Stimulated activated naive CD8-positive, alpha-beta T cell treated with anti-CD3 and anti-CD28 coated beads, Interleukin-15, Interleukin-2, amounts not matched to agents 100 U/mL and 50 U/mL, for 24 hours (primary cell): ENCODE measurements around the gene THRA.

ENCODE experiments used
- ATAC-seq: fragments of 150-1000 bp; cut with Tn5 transposase; one replicate; pipeline ENCODE4 v1.10.0; 2021
- DNase-seq: peaks from one replicate; pipeline ENCODE4 v3.0.0; 2021

The THRA gene

DNA sequence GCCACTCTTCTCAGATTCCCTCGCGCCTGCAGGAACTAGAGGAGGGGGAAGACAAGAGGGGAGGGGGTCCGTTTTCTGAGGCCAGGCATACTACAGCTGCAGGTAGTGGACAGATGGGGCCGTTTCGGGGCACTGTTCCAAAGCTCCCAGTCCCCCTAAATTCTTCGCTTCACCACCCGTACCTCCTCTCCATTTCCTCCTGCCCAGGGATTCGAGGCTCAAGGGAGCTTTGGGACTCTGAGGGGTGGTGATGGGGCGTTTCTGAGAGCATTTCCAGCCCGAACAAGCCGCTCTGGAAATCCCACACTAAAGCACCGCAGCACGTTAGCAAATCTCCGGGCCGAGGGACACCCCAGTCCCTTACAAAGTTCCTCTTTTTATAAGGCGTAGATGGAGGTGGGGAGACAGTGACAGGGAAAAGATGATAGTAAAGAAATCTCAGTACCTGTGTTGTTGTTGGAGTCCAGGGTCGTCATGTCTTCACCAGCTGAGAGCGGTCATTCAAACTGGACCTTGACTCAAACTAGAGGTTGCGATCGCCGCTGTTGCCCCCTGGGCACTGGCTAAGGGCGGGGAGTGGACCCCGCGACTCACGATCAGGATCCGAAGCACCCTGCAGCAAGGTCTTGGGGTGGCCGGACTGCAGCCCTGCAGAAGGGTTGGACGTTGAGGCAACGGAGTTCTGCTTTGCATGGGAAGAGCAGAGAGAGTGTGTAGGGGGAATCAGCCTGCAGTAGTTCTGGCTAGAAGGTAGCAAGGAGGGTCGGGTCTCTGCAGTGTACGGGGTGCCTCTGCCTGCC is 37.1 kb downstream of the THRA start:
- ATAC-seq (no peak), DNase-seq (no peak)

DNA sequence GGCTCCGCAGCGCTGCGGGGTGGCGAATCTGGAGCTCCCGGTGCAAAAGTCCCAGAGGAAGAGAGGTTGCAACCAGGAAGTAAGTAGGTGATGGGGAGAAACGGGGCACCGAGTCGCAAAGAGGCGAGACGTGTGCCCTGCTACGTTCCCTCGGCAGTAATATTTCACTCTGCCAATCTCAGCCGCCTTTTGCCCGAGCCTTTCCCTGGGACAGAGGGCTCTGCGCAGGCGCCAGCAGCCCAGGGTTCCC is 37.6 kb downstream of the THRA start, which contains the start of gene NR1D1:
TSS of gene NR1D1 (minus strand) at position 171 of the 250 bp plus-strand sequence. CDS start 495 bp downstream, outside the sequence.
- DNase-seq (no peak), ATAC-seq (no peak)

DNA sequence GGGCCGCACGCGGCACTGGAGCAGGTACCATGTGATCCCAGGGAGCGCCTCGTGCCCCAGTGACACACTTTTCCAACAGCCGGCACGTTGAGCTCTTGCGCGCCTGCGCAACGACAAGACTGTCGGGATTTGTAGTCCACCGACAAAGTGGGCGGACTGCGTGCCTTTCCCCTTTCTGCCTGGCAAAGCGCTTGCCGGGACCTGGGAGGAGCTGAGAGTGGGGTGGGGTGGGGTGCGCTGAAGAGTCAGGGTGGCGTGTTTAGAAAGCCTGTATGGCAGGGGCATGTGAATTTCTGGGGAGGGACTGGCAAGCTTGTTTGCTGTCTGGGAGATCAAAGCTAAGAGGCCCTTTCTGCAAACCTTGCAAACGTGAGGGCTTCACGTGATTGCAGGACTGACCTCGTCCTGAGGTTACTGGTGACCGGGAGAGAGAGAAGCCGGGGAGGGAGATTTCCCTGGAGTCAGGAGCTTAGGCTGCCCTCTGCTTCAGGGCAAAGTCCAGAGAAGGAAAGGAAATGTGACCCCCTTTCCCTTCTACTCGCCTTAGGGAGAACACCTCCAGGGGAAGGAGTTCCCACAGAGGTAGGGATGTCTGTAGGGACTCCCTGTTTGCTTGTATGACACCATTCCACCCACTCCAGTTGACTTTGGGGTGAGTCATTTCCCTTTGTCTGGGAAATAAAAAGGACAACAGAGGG is 38.1 kb downstream of the THRA start:
- peak; percentile 92 for DNase-seq
- ATAC-seq, result peak; percentile 48

DNA sequence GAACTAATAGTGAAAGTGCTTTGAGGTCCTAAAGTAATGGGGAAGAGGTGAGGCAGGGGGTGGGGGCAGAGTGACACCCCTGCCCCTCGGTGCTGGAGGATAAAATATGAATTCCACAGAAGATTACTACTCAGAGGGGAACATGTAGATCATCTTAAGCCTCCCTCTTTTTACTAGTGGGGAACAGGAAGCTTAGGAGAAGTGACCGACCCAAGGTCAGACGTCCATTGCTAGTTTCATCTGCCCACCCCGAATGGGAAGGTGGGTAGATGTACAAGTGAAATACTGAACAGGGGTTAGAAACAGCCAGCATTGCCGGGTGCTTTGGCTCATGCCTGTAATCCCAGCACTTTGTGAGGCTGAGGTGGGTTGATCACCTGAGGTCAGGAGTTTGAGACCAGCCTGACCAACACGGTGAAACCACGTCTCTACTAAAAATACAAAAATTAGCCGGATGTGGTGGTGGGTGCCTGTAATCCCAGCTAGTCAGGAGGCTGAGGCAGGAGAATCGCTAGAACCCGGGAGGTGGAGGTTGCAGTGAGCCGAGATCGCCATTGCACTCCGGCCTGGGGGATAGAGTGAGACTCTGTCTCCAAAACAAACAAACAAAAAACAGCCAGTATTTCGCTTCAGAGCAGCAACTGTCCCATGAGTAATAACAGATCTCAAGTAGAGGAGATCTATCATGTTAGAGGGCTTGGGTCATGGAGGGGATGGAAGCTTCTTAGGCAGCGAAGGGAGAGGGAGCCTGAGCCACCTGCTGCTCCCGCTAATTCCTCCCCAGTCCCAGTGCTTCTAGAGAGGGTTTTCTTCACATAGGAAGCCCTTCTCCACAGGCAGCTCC is 38.8 kb downstream of the THRA start:
- ATAC-seq (no peak), DNase-seq (no peak)

DNA sequence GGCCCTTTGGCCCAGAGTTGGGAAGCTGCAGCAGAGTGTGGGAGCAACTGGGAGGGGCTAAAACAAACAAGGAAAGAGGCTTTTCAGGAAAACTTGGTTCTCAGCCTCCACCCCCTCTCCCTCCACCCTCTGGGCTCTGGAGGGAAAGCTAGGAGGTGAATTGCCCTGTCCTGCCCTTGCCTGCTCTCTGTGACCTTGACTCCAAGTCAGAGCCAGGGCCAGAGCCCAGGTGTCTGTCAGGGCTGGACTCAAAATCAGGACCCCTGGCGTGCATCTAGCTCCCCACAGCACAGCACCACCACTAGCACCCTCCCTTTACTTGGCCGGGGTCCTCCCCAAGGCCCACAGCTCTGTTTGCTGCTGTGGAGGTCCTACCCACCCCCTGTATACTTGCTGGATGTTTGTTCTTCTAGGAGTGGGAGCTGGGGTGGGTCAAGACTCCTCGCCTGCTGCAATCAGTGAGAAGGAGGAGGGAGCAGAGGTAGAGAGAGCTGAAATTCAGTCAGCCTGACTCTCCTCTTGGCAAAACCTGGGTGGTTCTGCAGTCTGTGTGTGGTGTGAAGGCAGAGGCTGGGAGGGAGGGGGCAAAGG is 40.4 kb downstream of the THRA start:
- DNase-seq (no peak), ATAC-seq (no peak)

DNA sequence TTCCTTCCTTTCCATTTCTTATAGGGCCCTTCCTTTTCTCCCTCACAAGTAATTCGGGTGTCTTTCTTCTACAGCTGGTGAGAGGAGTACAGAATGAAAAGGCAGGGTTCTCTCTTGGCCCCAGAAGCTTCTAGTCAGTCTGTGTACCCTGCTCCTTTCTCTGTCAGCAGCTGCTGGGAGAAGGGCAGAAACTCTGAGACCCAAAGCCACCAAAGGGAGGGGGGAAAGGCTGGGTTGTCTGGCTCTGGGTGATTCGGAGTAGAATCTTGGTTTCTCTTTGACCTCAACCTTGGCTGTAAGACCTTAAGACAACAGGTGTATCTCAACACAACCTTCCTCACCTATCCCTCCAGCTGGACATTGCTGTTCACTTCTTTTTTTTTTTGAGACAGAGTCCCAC is 40.9 kb downstream of the THRA start:
- DNase-seq, result no peak
- ATAC-seq, result no peak

DNA sequence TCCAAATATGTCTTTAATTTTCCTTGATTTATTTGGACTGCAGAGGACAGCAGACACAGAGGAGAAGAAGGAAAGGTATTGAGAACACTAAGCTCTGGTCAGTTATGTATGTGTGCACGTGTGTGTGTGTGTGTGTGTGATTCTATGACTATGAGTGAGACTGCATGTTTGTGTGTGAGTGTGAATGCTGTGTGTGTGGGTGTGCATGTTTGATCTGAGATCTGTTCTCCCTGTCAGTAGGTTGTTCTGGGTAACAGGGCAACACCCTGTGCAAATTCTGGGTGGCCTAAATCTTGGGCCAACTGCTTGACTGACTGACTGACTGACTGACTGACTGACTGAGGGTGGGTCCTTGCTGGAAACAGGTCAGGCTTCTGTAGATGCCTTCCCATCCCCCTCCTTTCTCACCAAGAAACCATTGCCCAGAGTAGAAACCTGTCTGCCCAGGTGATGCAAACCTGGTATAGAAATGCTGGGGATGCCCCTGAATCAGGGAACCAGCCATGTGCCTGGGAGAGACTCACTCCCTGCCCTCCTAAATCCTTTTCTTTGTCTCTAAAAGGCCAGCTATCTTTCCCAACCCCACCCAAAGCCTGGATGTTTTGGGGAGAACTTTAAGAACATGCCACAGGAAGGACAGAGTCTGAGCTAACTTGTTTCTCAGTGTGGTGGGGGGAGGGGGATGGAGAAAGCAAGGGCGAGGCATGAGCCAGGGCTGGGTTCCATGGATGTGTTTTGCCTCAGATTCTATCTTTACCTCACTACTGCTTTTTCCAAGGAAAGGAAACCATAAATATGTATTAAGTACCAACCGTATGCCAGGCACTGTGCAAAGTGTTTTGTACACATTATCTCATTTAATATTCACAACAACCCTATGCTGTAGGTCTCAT is 42.1 kb downstream of the THRA start:
- no peak for ATAC-seq
- no peak for DNase-seq

DNA sequence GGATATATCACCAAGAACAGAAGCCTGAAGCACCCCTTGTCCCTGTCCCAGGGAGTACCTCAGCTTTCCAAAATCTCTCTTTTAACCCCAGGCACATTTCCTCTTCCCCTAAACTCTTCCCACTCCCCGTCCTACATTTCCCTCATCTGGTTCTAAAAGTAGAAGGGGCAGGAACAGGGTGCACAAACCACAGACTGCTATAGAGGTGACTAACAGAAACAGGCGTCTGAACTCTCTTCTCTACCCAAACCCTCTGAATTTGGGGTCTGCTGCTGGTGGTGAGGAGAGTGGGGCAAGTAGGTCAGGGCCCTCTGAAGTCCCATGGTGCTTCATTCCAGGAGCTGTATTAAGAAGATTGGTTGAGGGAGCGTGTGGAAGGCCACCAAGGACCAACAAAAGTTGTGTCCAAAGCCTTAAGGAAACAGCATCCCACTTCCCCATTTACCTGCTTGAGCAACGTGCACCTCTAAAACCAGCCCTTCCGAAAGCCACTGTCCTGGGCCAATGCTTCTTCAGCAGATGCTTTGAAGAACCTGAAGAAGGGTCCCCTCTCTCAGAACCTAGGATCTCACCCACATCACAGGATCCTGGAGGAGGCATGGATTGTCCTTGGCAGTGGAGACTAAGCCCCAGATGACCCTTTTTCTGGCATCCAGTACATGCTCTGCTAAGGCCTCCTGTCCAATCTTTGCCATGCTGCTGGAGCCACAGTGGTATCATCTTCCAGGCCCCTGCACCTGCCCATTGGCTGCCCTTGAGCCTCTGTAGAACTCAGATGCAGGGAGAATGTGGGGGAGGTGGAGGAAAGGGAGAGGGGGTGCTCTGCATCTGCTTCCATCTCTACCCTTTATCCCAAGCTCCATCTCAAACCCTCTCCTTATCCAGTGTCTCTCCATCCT is 43.3 kb downstream of the THRA start:
- ATAC-seq (no peak), DNase-seq (no peak)

DNA sequence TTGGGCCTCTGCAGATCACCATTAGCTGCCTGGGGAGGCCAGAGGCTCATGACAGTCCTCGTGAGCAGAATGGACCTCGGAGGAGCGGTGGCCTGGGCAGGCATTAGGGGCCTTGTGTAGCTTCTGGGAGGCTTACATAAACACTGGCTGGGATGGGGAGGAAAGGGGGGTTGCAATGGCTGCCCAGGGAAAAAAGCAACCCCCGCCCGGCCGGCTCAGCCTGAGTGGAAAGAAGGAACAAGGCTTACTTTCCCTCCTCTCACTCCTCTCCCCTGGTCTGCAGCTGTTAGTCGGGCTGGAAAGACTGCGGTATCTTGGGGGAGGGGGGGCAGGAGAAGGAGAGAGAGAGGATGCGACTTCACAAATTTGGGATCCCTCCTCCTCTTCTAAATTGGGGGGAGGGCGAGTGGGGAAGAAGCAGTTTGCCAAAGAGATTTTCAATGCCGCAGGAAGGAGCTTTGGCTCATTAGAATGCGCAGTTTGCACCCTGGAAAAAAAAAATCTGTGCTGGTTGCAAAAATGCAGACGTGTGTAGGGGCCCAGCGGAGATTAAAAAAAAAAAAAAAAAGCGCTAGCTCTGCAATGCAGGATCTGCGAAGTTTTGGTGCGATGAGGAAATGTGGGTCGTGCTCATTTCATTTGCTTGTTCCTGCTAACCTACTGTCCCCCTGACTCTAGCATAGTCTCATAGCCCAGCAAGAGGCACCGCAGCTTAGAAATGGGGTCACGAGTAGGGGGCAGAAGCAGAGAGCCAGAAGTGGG is 44.2 kb downstream of the THRA start:
- DNase-seq (no peak), ATAC-seq (no peak)

DNA sequence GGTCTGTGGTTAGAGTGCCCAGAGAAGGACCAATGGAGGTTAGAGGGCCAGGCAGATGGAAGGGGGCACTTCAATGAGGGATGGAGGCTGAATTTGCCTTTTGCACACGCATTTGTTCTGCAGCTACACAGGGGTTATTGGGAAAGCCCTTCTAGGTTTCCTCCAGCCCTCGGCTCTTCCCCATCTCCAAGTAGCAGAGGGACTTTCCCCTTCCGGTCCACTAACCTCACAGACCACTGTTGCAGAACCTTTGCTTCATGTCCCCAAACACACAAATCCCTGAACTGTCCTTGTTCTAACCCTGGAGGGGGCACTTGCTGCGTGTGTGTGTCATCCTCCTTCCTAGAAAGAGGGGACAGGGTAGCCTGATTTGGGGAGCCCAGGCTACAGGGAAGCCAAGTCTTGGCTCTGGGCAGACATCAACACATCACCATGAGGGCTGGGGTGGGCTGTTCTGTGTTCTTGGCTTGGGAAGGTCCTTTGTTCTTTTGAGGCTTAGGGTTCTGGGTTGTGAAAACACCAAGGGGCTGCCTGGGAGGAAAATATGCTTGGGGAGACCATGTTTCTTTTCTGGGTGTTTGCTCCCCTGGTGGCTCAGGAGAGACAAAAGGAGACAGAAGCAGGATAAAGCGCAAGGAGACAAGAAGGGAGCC is 44.9 kb downstream of the THRA start:
- ATAC-seq, result peak; percentile 11

DNA sequence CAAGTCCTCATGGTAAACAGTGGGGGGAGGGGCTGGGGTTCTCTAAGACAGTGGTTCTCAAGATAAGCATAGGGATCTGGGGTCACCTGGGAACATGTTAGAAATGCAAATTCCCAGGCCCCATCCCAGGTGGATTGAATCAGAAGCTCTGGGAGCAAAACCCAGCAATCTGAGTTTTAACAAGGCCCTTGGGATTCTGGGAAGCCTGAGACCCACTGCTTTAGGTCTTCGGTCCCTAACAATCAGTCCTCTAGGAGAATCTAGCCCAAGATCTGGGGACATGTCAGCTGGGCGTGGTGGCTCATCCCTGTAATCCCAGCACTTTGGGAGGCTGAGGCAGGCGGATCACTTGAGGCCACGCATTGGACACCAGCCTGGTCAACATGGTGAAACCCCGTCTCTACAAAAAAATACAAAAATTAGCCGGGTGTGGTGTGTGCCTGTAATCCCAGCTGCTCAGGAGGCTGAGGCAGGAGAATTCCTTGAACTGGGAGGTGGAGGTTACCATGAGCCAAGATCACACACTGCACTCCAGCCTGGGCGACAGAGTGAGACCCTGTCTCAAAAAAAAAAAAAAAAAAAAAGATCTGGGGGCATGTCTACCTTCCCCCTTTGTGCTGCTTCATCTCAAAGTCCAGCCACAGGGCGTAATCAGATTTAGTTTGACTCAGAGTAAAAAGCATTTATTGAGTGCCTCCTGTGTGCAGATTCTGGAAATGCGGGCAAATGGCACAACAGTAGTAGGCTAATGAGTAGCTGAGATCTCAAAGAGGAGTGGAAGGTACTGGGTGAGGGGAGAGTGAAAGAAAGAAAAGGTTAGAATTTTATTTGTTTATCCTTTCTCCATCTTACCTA is 46.4 kb downstream of the THRA start:
- no peak for ATAC-seq
- no peak for DNase-seq

More for the DNA sequence above, 44.9 kb downstream of the THRA start:
- DNase-seq, result peak; percentile 31

DNA sequence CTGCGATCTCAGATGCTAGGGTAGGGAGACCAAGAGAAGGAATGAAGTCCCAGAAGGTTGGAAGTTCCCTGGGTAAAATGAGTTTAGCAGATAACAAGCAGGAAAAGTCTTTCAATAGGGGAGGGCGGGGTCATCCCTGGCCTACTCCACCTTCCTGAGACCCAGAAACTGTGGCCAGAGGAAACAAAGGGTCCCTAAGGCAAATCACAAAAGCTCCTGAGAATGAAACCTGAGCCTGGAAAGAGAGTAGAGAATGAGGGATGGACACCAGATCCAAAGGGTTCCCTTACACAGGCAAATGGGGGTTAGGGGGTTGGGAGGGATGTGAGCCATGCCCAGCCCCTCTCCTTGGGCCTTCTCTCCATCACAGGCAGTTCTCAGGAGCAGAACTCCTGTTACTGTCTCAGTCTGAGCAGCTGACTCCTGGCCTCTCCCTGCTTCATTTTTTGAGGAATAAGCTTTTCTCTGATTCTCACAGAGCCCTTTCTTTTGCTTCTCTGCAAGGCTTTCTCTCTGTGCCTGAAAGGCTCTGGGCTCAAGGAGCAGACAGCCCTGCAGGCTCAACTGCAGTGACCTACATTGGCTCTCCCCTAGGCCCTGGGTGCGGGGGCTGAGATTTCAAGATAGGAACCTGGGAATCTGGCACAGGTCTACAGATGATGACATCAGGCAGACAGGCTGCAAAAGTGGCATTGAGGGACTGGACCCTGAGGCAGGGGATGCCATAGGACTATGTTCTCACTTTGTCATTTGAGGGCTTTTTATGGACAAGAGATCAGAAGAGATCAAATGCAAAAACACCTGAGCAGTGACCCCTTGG is 47.5 kb downstream of the THRA start:
- DNase-seq, result no peak
- no peak for ATAC-seq

DNA sequence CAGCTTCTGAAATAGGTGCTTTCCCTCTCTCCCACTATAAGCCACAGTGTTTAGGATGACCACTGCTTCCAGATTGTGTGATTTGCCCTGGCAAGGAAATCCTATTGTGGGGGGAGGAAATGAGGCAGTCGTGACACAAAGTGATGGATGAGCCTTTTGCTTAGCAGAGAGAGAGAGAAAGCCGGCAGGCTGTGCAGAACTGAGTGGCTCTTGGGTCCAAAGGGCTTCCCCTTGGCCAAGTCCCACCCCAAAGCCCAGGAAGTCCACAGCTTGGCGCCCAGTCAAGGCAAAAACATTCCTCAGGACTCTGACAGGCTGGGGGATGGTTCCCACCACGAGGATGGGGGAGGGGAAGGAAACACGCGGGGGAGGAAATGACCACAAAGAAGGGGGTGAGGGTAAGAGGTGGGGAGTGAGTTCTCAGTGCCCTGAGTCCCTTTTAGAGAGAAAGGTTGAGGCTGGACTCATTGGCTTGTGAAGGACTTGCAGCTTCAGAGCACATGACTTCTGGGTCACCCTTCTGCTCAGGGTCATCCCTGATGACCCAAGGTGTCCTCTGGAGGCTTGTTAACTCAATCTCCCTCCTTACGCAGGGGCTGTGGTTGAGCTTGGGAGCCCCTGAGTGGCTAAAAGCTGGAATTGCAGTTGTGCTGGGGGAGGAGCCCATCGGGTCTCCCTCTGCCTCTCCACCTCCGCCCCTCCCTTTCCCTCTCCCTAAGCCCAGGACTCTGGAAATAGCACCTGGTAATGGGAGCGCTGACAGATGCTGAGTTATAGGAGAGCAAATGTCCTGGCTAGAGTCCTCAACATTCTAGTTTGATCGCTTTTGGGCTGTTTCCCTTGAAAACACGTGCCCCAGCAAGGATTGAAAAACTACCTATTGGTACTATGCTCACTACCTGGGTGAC is 48.7 kb downstream of the THRA start:
- DNase-seq (peak; percentile 77), ATAC-seq (peak; percentile 45)

DNA sequence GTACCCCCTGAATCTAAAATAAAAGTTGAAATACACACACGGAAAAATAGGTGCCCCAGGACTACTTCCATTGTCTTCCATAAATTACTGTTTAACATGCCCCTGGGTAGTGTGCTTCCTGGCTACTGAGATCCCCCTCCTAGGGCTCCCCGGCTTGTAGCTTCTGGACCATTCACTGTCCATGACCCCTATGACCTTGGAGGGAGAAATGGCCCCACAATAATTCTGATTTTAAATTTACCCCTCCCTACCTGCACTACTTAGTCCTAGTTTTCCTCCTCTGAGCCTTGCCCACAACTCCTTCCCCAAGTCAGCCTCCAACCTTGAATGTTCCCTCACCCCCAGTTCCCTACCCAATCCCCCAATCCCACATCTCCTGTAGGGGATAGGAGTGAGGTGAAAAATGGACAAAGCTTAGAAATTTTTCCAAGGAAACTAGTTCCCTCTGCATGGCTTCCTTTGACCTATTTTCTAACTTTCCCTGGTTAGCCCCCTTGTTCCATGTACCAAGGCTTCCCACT is 49.5 kb downstream of the THRA start:
- DNase-seq, result no peak
- ATAC-seq, result no peak

DNA sequence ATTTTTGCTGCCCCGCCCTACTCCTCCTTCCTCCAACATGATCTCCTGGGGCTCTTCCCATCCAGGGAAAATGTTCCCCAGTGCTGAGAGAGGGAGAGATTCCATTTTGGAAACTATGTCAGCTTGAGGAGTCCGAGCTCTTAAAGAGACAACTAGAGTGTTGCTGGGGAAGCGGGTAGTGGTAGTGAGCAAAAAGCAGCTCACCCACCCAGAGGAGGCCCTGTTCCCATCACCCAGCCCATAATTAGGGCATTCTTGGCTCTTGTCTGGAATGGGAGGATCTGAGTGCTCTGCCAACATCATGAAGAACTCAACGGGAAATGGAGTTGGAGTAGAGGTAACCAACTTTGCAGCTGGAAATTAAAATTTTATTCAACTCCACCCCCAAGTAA is 49.9 kb downstream of the THRA start:
- DNase-seq, result no peak
- no peak for ATAC-seq
